Raji (cell line): ENCODE results near the gene BICC1.

Source experiments
- POLR2A ChIP-seq: IDR thresholded peaks from 2 replicates; pipeline ENCODE4 v1.6.1; 2011; ENCODE audit warnings: low read depth, low read length, control low read depth; ENCODE audit not compliant: insufficient read depth

BICC1 gene

DNA sequence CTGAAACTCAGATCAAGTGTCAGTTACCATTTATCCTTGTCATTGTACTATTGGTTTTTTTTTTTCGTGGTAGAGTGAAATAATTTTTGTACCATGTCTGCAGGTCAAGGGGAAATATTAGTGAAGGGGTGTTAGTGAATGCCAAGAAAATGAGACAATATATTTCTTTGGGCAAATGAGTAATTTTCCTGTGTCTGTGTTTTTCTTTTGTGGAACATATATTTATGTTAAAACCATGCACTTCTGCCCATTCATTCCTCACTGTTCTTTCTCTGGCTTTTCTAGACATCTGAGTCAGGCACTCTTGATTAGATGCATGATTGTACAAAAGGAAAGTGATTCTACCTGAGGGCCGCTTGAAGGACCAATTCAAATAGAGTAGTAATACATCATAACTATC lies 161.6 kb downstream of the BICC1 start:
- TF ChIP-seq POLR2A, result no peak

DNA sequence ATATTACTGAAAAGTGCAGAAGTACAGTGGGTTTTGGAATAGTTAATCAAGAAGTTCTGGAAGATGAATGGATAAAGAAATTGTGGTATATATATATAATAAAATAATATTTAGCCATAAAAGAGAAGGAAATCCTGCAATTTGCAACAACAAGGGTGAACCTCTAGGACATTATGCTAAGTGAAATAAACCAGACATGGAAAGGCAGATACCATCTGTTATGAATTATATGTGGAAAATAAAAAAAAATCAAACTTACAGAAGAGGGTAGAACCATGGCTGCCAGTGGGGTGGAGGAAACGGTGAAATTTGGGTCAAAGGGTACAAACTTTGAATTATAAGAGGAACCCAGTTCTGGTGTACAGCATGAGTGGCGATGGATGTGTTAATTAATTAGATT lies 162.6 kb downstream of the BICC1 start:
- no peak for TF ChIP-seq POLR2A

DNA sequence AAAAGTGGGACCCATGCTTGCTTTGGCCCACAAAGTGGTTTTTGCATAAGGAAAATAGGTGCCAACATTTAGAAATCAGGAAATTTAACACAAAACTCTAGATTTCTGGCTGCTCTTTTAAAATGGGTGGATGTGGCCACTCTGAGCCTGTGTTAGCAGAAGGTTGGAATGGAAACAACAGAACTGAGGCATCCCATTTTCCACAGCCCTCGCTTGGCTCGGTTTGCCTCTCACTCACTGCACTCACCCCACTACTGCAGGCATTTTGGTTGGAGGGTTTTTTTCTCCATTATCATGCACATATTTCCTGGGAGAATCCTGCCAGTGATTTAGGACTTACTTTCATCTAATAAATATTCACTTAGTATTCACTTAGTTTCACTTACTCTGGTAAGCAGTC lies 178.9 kb downstream of the BICC1 start:
- TF ChIP-seq POLR2A, result no peak

DNA sequence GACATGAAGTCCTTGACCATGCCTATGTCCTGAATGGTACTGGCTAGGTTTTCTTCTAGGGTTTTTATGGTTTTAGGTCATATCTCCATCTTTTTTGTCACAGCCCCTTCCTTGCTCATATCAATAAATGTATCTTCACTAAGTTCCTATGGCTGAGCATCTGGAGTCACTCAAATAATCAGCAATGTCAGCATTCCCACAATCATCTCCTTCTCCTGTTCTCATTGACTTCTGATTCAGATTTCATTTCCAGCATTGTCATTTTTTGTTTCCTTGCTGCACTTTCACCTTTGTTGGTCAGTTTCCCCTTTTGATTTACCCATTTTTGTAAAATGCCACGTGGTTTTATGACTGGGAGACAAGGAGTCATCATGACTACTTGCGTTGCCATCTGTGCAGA lies 181.2 kb downstream of the BICC1 start:
- TF ChIP-seq POLR2A, result no peak

DNA sequence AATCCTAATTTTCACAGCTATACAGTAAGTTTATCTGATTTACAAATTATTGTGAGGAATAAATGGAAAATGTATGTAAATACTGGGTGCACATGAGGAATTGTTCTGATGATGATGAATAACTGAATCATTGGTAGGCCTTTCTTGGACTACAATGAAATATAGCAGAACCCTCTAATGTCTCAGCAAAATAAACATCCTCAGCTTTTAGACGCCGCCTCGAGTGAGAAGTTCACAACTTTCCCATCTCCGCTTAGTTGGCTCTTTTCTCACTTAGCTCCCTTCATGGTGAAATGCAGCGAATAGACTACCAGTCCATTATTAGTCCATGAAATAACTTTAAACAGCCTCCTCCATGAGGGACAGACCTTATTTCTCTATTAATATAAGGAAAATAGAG lies 182.3 kb downstream of the BICC1 start:
- no peak for TF ChIP-seq POLR2A

DNA sequence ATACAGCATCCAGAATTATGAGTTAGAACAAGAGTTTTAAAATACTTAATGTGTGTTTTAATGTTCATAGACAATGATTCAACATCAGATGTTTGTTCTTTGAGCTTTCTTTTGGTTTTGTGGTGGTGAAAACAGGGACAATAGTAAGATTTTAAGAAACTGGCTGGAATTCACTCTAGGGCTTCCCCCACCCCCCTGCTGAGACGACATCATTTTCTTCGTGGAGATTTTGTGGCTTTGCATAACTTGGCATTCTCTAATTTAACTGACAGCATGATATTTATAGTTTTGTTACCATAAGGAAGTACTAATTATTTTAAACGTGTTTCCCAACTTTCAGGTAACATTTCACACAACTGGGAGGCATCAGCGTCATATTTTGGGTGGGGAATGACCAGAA lies 184.1 kb downstream of the BICC1 start:
- no peak for TF ChIP-seq POLR2A

DNA sequence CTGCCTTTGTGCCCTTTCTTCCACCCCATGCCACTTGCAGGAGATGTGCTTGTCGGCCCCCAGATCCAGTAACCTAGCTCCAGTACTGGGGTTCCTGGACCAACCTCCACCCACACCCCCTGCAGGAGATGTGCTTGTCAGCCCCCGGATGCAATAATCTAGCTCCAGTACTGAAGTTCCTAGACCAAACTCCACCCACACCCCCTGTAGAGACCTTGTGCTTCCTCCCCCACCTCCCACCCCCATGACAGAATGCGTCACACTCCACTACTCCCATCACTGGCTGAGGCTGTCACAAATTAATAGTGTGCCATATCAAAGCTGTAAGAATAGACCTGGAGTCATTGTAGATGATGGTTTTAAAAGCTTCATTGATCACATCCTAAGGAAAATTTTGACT lies 185.0 kb downstream of the BICC1 start:
- no peak for TF ChIP-seq POLR2A

DNA sequence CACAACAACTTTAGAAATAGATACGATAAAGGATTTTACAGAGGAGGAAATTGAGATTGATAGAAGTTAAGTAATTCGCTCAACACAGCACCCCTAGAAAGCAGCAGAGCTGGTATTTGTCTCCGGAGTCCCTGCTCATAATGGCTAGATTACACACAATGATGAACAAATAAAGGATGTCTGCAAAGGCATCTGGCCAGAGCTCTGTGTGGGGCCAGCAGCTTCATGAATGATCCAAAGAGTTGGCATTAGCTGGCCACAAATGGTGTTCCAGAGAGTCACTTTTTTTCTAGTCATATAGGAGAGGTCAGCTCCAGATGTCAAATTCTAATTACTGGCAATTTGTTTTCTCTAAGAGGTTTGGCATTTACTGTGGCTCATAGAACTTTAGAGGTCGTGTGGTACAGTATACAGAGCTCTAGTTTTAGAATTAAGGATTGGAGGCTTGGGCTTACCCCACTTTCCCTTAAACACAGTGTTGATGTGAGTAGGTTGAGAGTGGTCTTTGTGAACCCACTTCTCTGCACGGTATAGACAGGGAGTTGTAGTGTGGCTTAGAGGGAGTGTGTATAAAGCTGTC lies 186.2 kb downstream of the BICC1 start:
- TF ChIP-seq POLR2A, result no peak

DNA sequence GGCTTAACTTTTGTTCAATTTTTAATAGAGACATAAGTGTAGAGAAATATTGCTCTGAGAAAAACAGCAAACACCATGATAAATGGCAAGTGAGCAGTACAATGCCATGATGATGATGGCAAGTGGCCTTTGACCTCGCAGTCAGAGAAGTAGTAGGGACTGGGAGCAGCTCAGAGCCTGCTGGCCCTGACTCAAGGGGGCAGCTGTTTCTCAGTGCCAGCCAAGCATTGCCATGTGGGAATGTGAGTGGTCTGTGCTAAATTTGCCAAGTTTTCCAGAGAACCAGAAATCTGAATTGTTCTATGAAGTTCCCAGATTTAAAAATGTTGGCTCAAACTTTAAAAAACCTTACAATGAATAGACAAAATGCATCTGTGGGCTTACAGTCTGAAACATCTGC lies 187.9 kb downstream of the BICC1 start:
- TF ChIP-seq POLR2A, result no peak

DNA sequence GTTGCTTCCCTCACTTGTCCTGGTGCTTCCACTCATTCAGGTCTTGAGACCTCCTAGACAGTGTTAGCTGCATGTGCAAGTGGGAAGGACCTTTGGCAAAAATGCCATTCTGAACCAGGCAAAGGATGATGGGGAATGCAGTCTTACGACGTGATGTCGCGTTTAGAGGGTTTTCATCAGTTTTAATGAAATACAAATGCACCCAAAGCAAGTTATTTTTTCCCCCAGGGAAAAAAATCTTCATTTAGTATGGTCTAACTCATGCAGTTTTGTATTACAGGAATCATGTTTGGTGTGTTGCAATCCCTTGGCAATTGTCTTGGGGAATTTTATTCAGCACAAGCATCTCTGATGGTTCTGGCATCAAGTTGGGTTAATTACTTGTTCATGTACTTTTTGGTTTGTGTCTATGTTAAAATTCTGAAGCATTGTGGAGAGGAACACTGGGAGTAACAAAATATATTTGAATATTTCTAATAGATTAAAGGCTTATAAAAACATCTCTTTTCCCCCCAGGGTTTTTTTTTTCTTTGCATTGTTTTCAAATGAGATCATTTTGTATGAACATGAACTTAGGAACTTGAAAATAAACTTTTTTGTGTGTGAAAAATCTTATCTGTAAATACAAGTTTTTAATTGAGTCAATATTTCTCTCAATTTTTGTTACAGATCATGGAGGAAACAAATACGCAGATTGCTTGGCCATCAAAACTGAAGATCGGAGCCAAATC lies 188.9 kb downstream of the BICC1 start:
- no peak for TF ChIP-seq POLR2A

DNA sequence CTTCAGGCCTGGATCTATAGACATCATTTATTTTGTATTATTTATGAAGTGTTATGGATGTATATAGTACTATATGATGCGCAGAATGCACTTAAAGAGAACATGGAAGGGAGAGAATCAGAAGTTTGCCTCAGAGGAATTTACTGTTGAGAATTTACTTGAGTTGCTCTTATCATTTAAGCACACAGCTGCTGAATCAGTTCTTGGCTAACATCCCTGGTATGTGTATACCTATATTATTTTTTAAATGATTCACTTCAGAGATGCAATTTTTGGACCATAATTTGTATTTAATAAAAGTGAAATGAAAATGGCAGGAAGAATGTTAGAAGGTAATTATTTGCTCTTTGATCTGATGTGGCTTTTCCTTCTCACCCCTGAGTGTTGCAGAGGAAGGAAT lies 191.6 kb downstream of the BICC1 start:
- TF ChIP-seq POLR2A, result no peak

DNA sequence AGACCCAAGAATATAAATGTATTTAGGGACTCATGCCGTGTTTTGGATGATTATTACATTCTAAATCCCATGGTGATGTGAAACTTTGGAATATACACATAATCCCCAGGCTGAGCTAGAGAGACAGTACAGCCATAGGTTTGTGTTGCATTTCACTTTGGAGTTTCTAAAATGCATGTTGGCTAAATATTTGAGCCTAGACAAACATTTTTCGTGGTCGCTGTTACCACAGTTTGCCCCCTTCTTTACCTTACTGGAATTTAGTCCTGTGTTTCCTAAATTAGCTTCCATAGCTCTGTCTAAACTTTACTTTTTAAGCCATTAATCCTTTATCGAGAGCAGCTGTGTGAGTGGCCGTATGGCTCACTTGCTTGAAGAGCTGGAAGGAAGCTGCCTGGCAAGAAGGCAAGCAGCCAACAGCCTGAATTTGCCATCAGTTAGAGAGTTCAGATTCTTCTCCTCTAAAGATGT lies 192.0 kb downstream of the BICC1 start:
- TF ChIP-seq POLR2A, result no peak

DNA sequence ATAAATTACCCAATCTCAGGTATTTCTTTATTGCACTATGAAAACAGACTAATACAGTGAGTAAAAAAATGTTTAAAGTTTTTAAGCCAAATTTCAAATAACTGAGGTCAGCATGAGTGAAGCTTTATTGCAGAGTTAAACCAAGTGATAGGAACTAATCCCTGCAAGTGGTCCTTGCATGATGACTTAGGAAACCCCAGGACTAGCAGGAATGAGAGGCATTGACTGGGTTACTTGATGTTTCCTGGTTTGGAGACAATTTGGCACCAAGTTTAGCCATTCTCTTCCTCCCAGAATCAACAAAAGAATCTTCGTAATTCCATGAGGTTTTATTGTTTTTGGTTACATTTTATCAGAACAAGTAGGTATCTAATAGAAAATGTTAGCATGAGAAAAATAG lies 194.2 kb downstream of the BICC1 start:
- no peak for TF ChIP-seq POLR2A

DNA sequence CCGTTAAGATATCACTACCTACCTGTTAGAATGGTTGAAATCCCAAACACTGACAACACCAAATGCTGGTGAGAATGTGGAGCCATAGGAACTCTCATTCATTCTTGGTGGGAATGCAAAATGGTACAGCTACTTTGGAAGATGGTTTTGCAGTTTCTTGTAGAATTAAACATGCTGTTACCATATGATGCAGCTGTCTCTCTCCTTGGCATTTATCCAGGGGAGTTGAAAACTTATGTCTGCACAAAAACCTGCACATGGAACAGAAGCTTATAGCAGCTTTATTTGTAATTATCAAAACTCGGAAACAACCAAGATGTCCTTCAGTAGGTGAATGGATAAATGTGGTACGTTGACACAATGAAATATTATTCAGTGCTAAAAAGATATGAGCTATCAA lies 199.5 kb downstream of the BICC1 start:
- TF ChIP-seq POLR2A, result no peak

DNA sequence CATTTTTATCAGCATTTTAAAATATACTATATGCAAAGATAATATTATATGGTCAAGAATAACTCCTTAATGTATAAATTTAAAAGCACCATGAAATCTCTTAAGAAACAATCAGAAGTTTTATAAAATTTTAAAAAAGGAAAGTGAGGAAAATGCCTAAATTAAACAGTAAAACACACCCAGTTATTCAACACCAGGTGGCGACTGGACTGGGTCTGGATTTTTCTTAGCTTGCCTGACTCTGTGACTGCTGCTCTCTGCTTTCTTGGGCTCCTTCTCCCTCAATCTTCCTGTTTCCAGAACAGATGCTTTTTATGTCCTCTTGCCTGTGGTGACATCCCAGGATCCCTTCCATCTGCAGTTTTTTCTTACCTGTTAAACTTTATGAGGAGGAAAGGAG lies 200.3 kb downstream of the BICC1 start:
- TF ChIP-seq POLR2A, result no peak

DNA sequence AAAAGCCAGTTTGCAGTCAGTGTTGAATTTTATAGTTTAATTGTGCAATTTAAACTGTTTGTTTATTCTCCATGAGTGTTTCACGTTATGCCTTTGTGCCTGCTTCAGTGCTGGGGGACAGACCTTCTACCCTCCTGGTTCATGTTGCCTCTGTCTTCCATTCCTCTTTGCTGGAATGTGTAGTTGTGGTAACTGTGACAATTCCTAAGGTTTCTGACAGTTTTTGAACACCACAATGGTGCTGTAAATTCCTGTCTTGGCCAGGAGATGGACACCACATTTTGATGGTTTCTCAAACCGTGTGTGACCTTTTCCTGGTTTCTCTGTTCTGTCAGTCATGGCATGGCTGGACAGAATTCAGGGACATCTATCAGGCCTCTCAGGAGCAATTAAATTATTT lies 201.7 kb downstream of the BICC1 start:
- TF ChIP-seq POLR2A, result no peak

DNA sequence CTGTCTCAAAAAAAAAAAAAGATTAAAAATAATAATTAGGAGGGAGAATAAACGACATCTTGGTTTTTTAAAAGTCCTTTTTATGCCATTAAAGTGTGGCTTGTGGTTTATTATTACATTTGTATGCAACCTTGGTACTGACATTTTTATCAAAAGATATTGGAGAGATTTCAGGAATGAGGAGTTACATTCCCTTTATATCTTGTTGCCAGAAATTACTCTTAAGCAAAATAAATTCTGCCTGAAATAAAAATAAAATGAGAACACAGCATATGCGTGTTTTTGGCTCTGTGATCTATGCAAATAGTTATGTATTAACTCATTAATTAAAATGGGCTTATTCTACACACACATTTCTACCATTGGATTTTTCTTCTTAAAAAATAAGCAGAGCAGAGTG lies 202.4 kb downstream of the BICC1 start:
- TF ChIP-seq POLR2A, result no peak

DNA sequence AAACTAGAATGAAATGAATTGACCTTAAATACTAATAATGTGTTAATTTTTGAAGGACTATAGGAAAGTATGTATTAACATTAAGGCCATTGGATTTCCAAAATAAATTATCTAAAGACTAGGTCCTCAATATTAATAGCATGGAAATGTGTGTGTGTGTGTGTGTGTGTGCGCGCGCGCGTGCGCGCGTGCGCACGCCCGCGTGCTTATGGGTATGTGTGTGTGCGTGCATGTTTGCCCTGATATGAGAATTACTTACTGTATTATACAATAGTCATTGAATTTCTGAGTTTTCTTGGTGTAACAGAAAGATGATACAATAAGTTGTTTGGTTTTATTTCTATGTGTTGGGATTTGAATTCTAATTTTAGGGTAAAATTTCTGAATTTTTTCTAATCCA lies 205.9 kb downstream of the BICC1 start:
- TF ChIP-seq POLR2A, result no peak
